Body of pancreas (tissue), 4 donors: ENCODE data around the gene PLET1.

Experiments
- CTCF ChIP-seq, 7 experiments: fragments of 450-650 bp in 4 of 7; fragments of 200-600 bp in 3 of 7; sonication (generic) in 3 of 7; IDR thresholded peaks; one replicate each; pipeline ENCODE4 v1.5.1; 2016 to 2019; ENCODE audit warnings: antibody characterized with exemption in 7 of 7
- POLR2A ChIP-seq, 3 donors: fragments of 450-650 bp; IDR thresholded peaks; one replicate each; pipeline ENCODE4 v1.6.1; 2016; ENCODE audit warnings: antibody characterized with exemption in 3 of 3, mild to moderate bottlenecking in 2 of 3

DNA sequence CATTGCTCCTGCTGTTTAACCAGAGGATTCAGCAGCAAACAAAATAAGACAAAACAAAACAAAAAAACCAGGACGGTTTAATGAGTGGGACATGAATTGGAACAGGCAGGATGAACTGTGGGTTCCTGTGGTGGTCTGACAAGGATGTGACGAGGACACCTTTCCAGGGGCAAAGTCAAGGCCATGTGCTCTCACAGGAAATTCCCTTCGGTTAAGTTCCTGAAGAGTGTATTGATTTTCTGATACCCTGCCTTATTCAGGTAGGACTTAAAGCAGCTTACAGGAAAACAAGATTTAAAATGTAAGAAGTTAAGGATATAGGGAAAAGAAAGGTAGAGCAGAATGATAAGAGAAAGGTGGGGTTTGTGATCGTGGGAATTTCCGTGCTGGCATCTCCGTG, 8.5 kb upstream of the PLET1 start:
- no peak for TF ChIP-seq POLR2A (IDR thresholded peaks at IDR 0.05)
- TF ChIP-seq CTCF (IDR thresholded peaks at IDR 0.05) = no peak
